Measurements from ENCODE around the gene CCDC197.

CCDC197 gene

GRCh38 chr14:94040796-94041195 is 43.7 kb downstream of the CCDC197 start:
- no peaks in the 10 kb centered on the region for H3K27me3 ChIP-seq
- no peak overlapping the region for H3K9ac ChIP-seq
- H3K27ac ChIP-seq = no peak overlapping the region
- no peak overlapping the region for H3K4me2 ChIP-seq
- H3K4me1 ChIP-seq = no peaks in the 10 kb centered on the region; a peak in 1 of 20 replicates
- no peak for TF ChIP-seq Cebpa-rat (IDR thresholded peaks at IDR 0.05)
- peaks cover 0 to 51% (median 24%) of the 10 kb centered on the region in 11 experiments; a peak in 13 of 22 replicates for H4K20me1 ChIP-seq
- no peak overlapping the region for H3K4me3 ChIP-seq
- H3K9me3 ChIP-seq (replicated peaks in 1 of 11) = no peaks in the 10 kb centered on the region
- H3K36me3 ChIP-seq = peaks cover 14 to 32% (median 23%) of the 10 kb centered on the region in 11 experiments

GRCh38 chr14:94041551-94042346 is 44.6 kb downstream of the CCDC197 start:
- H3K4me2 ChIP-seq = no peak overlapping the region
- no peaks in the 10 kb centered on the region for H3K9me3 ChIP-seq (replicated peaks in 1 of 11)
- no peak overlapping the region for H3K27ac ChIP-seq
- TF ChIP-seq Cebpa-rat (IDR thresholded peaks at IDR 0.05) = no peak
- no peak overlapping the region for H3K9ac ChIP-seq
- H4K20me1 ChIP-seq = peaks cover 0 to 60% (median 31%) of the 10 kb centered on the region in 11 experiments; a peak in 15 of 22 replicates
- no peak overlapping the region for H3K4me3 ChIP-seq
- peaks cover 24 to 42% (median 33%) of the 10 kb centered on the region in 11 experiments for H3K36me3 ChIP-seq
- H3K4me1 ChIP-seq = no peaks in the 10 kb centered on the region
- no peaks in the 10 kb centered on the region for H3K27me3 ChIP-seq

GRCh38 chr14:94042433-94043091 is 45.5 kb downstream of the CCDC197 start:
- H3K27me3 ChIP-seq = no peaks in the 10 kb centered on the region
- no peak overlapping the region for H3K9ac ChIP-seq
- H4K20me1 ChIP-seq = peaks cover 0 to 69% (median 34%) of the 10 kb centered on the region in 11 experiments; a peak in 16 of 22 replicates
- no peak overlapping the region for H3K4me3 ChIP-seq
- H3K9me3 ChIP-seq (replicated peaks in 1 of 11) = no peaks in the 10 kb centered on the region
- no peaks in the 10 kb centered on the region for H3K4me1 ChIP-seq
- H3K36me3 ChIP-seq = peaks cover 32 to 50% (median 41%) of the 10 kb centered on the region in 11 experiments
- TF ChIP-seq Cebpa-rat (IDR thresholded peaks at IDR 0.05) = no peak
- H3K4me2 ChIP-seq = no peak overlapping the region
- no peak overlapping the region for H3K27ac ChIP-seq

GRCh38 chr14:94043111-94043755 is 46.1 kb downstream of the CCDC197 start:
- no peak overlapping the region for H3K4me2 ChIP-seq
- peaks cover 39 to 56% (median 48%) of the 10 kb centered on the region in 11 experiments for H3K36me3 ChIP-seq
- no peak overlapping the region for H3K27ac ChIP-seq
- no peak overlapping the region for H3K4me3 ChIP-seq
- no peaks in the 10 kb centered on the region for H3K9me3 ChIP-seq (replicated peaks in 1 of 11)
- no peaks in the 10 kb centered on the region for H3K4me1 ChIP-seq
- no peaks in the 10 kb centered on the region for H3K27me3 ChIP-seq
- peaks cover 0 to 75% (median 34%) of the 10 kb centered on the region in 11 experiments; a peak in 16 of 22 replicates for H4K20me1 ChIP-seq
- no peak overlapping the region for H3K9ac ChIP-seq
- no peak for TF ChIP-seq Cebpa-rat (IDR thresholded peaks at IDR 0.05)

GRCh38 chr14:94043756-94044475 is 46.8 kb downstream of the CCDC197 start:
- peaks cover 46 to 63% (median 55%) of the 10 kb centered on the region in 11 experiments for H3K36me3 ChIP-seq
- H3K4me2 ChIP-seq = no peak overlapping the region
- H3K9ac ChIP-seq = no peak overlapping the region
- H3K27me3 ChIP-seq = no peaks in the 10 kb centered on the region
- H3K4me3 ChIP-seq = no peak overlapping the region
- no peaks in the 10 kb centered on the region for H3K9me3 ChIP-seq (replicated peaks in 1 of 11)
- peaks cover 0 to 82% (median 40%) of the 10 kb centered on the region in 11 experiments; a peak in 17 of 22 replicates for H4K20me1 ChIP-seq
- no peak overlapping the region for H3K27ac ChIP-seq
- H3K4me1 ChIP-seq = no peaks in the 10 kb centered on the region
- no peak for TF ChIP-seq Cebpa-rat (IDR thresholded peaks at IDR 0.05)

GRCh38 chr14:94044476-94045091 is 47.5 kb downstream of the CCDC197 start:
- H3K36me3 ChIP-seq = peaks cover 52 to 68% (median 61%) of the 10 kb centered on the region in 11 experiments
- TF ChIP-seq Cebpa-rat (IDR thresholded peaks at IDR 0.05) = no peak

GRCh38 chr14:94045101-94045500 is 48.0 kb downstream of the CCDC197 start:
- no peak overlapping the region for H3K4me2 ChIP-seq

More at GRCh38 chr14:94044476-94045091, 47.5 kb downstream of the CCDC197 start:
- no peaks in the 10 kb centered on the region for H3K4me1 ChIP-seq
- peaks cover 0 to 89% (median 44%) of the 10 kb centered on the region in 11 experiments; a peak in 17 of 22 replicates for H4K20me1 ChIP-seq
- no peak overlapping the region for H3K4me2 ChIP-seq
- no peak overlapping the region for H3K9ac ChIP-seq
- H3K27ac ChIP-seq = no peak overlapping the region
- no peaks in the 10 kb centered on the region for H3K9me3 ChIP-seq (replicated peaks in 1 of 11)
- H3K27me3 ChIP-seq = no peaks in the 10 kb centered on the region
- H3K4me3 ChIP-seq = no peak overlapping the region

GRCh38 chr14:94045563-94046345 is 48.7 kb downstream of the CCDC197 start:
- Histone ChIP-seq H3K27ac (no peak overlapping the region), H3K9me3 (replicated peaks in 1 of 11) (no peaks in the 10 kb centered on the region), H3K4me3 (no peak overlapping the region), H3K9ac (no peak overlapping the region), H3K36me3 (peaks cover 64 to 80% (median 72%) of the 10 kb centered on the region in 11 experiments), H4K20me1 (peaks cover 0 to 94% (median 52%) of the 10 kb centered on the region in 11 experiments; a peak in 18 of 22 replicates), H3K4me2 (no peak overlapping the region), H3K27me3 (no peaks in the 10 kb centered on the region), H3K4me1 (no peaks in the 10 kb centered on the region)
- TF ChIP-seq Cebpa-rat (IDR thresholded peaks at IDR 0.05) = no peak

More at GRCh38 chr14:94045101-94045500, 48.0 kb downstream of the CCDC197 start:
- Histone ChIP-seq H3K27ac (no peak overlapping the region), H3K9me3 (replicated peaks in 1 of 11) (no peaks in the 10 kb centered on the region), H3K27me3 (no peaks in the 10 kb centered on the region), H3K36me3 (peaks cover 57 to 73% (median 66%) of the 10 kb centered on the region in 11 experiments), H3K4me3 (no peak overlapping the region), H4K20me1 (peaks cover 0 to 91% (median 48%) of the 10 kb centered on the region in 11 experiments; a peak in 18 of 22 replicates), H3K4me1 (no peaks in the 10 kb centered on the region), H3K9ac (no peak overlapping the region)
- no peak for TF ChIP-seq Cebpa-rat (IDR thresholded peaks at IDR 0.05)
